COR-L47 (cell line): ENCODE data around the gene ATP4B.
"Not testable (repeated sequence)": the region's sequence is repeated elsewhere in the genome, so short reads cannot be mapped to it uniquely, and the experiment has no call there.

Experiments
- DNase-seq: peaks from one replicate; lab custom pipeline; 2025; lab: John Stamatoyannopoulos, UW

The ATP4B gene

GRCh38 chr13:113624640-113625304 is 33.2 kb downstream of the ATP4B start:
- not testable (repeated sequence) for DNase-seq

- DNase-seq, result no peak
Measured at GRCh38 chr13:113624235-113624587, 33.8 kb downstream of the ATP4B start.

- DNase-seq, result no peak
Measured at GRCh38 chr13:113623491-113624234, 34.3 kb downstream of the ATP4B start.

GRCh38 chr13:113622791-113623490 is 35.1 kb downstream of the ATP4B start:
- no peak for DNase-seq

GRCh38 chr13:113621986-113622550 is 35.9 kb downstream of the ATP4B start:
- DNase-seq, result not testable (repeated sequence)

GRCh38 chr13:113621498-113621897 is 36.5 kb downstream of the ATP4B start:
- peak; percentile 37 for DNase-seq

GRCh38 chr13:113621046-113621445 is 37.0 kb downstream of the ATP4B start:
- no peak for DNase-seq

GRCh38 chr13:113620036-113620796 is 37.8 kb downstream of the ATP4B start:
- DNase-seq, result no peak

- DNase-seq, result no peak
Measured at GRCh38 chr13:113618455-113618854, 39.5 kb downstream of the ATP4B start.

GRCh38 chr13:113617961-113618360 is 40.0 kb downstream of the ATP4B start:
- no peak for DNase-seq

GRCh38 chr13:113616991-113617749 is 40.8 kb downstream of the ATP4B start:
- peak; percentile 12 for DNase-seq

GRCh38 chr13:113616281-113616906 is 41.6 kb downstream of the ATP4B start:
- DNase-seq, result no peak

GRCh38 chr13:113613789-113614379 is 44.1 kb downstream of the ATP4B start:
- no peak for DNase-seq

GRCh38 chr13:113612607-113613006 is 45.4 kb downstream of the ATP4B start:
- no peak for DNase-seq

GRCh38 chr13:113611996-113612395 is 46.0 kb downstream of the ATP4B start:
- DNase-seq, result no peak

- DNase-seq, result no peak
Measured at GRCh38 chr13:113610266-113610665, 47.7 kb downstream of the ATP4B start.

GRCh38 chr13:113609616-113610015 is 48.4 kb downstream of the ATP4B start:
- DNase-seq, result no peak

- DNase-seq, result no peak
Measured at GRCh38 chr13:113608967-113609533, 48.9 kb downstream of the ATP4B start.

GRCh38 chr13:113607889-113608635 is 49.9 kb downstream of the ATP4B start:
- DNase-seq, result no peak
